Lung (tissue), 12 donors: ENCODE data around the gene YY1AP1. TPM values are rescaled to one million over a fixed set of nuclear protein-coding genes. Genes with fewer than 3 reads are reported as not detected.
"Not testable (repeated sequence)": the region's sequence is repeated elsewhere in the genome, so short reads cannot be mapped to it uniquely, and the experiment has no call there.

ENCODE experiments used
- ATAC-seq: fragments of 200-7000 bp; cut with Tn5 transposase; one replicate; pipeline ENCODE4 v1.9.1; 2020; ENCODE audit warnings: moderate number of reproducible peaks; ENCODE audit not compliant: insufficient read depth, low FRiP score
- DNase-seq, 3 donors: peaks; one replicate each; pipeline ENCODE4 v3.0.0-alpha.2; 2013 to 2017
- H3K27ac ChIP-seq, 2 donors: one replicate each; pipeline ENCODE4 v1.5.1; 2013; ENCODE audit warnings: mild to moderate bottlenecking in 2 of 2, moderate library complexity in 2 of 2, control low read depth in 1 of 2, inconsistent platforms in 1 of 2, low read depth in 1 of 2, low read length in 1 of 2
- H3K27me3 ChIP-seq, 3 donors: one replicate each; pipeline ENCODE4 v1.5.1; 2013; ENCODE audit warnings: low read length in 2 of 3; ENCODE audit not compliant: control insufficient read depth in 3 of 3, insufficient read depth in 3 of 3
- H3K36me3 ChIP-seq, 4 donors: one replicate each; pipeline ENCODE4 v1.5.1; 2013; ENCODE audit warnings: low read length in 4 of 4, mild to moderate bottlenecking in 1 of 4, moderate library complexity in 1 of 4; ENCODE audit not compliant: control insufficient read depth in 4 of 4, insufficient read depth in 4 of 4
- H3K4me1 ChIP-seq, 5 donors: one replicate each; pipeline ENCODE4 v1.5.1; 2013; ENCODE audit warnings: low read length in 5 of 5, mild to moderate bottlenecking in 2 of 5, moderate library complexity in 1 of 5; ENCODE audit not compliant: control insufficient read depth in 5 of 5, insufficient read depth in 5 of 5
- H3K4me3 ChIP-seq: one replicate; pipeline ENCODE4 v1.5.1; 2013; ENCODE audit warnings: mild to moderate bottlenecking, control low read depth, moderate library complexity
- H3K9ac ChIP-seq, 2 donors: one replicate each; pipeline ENCODE4 v1.5.1; 2013; ENCODE audit warnings: low read length in 2 of 2, control low read depth in 1 of 2; ENCODE audit not compliant: insufficient read depth in 1 of 2
- H3K9me3 ChIP-seq, 4 donors: one replicate each; pipeline ENCODE4 v1.5.1; 2013; ENCODE audit warnings: low read length in 3 of 4, mild to moderate bottlenecking in 1 of 4, moderate library complexity in 1 of 4; ENCODE audit not compliant: control insufficient read depth in 4 of 4, insufficient read depth in 3 of 4
- CTCF ChIP-seq: IDR thresholded peaks from 2 replicates; pipeline ENCODE4 v1.5.1; 2012; ENCODE audit warnings: mild to moderate bottlenecking; ENCODE audit errors: control extremely low read depth, extremely low read depth
- WGBS, 2 donors: extraction: QIAGEN DNeasy Blood & Tissue Kit; methylation state at CpG; one replicate each; pipeline ENCODE4 v1.1.7; 2013; 5-methylcytosine and 5-hydroxymethylcytosine counted together
- polyA plus RNA-seq, 2 donors: library from polyadenylated mRNA; stranded (reverse); fragments of 200-250 nt; gene quantifications; one replicate each; pipeline ENCODE4 v1.2.1, GENCODE V29; 2013
- total RNA-seq, 2 donors: library from RNA; depleted of rRNA in 1 of 2; stranded (reverse); fragments of >200 nt in 1 of 2; gene quantifications; one replicate each; pipeline ENCODE4 v1.2.1, GENCODE V29; 2014 to 2021
- donor health status: control.
- donor health status: control.
- donor health status: Bipolar disorder and iron deficiency.
- donor health status: healthy.
- donor health status: DM: yes; HTN: yes; CAD: no.

The YY1AP1 gene
- total and polyA plus RNA-seq, 4 donors = 25.7 to 177 (median 48.3) TPM

GRCh38 chr1:155636397-155637153 is 52.0 kb downstream of the YY1AP1 start:
- Histone ChIP-seq H3K27ac (no peak overlapping the region), H3K27me3 (no peaks in the 10 kb centered on the region), H3K4me1 (peaks cover 0 to 1% (median 0%) of the 10 kb centered on the region in 5 donors), H3K36me3 (no peaks in the 10 kb centered on the region), H3K9me3 (peaks cover 0 to under 1% (median 0%) of the 10 kb centered on the region in 4 donors), H3K4me3 (no peak overlapping the region), H3K9ac (no peak overlapping the region)
- DNase-seq = no peak
- 86 to 94% methylated on average over 11 of the region's 11 CpGs for WGBS, 2 donors
- TF ChIP-seq CTCF = no peak
- ATAC-seq = no peak

GRCh38 chr1:155626428-155626827 is 62.1 kb downstream of the YY1AP1 start:
- ATAC-seq, H3K4me3 ChIP-seq, H3K9ac ChIP-seq, DNase-seq, H3K36me3 ChIP-seq, H3K9me3 ChIP-seq, H3K27me3 ChIP-seq, H3K4me1 ChIP-seq, H3K27ac ChIP-seq: not testable (repeated sequence)
- WGBS, 2 donors = 82 to 85% methylated on average over 4 of the region's 7 CpGs

- 66 to 87% methylated on average over 1 of the region's 1 CpG for WGBS, 2 donors
- TF ChIP-seq CTCF = no peak
- H3K4me1 ChIP-seq = no peaks in the 10 kb centered on the region
These were observed 65.2 kb downstream of the YY1AP1 start for GRCh38 chr1:155623357-155623756.

GRCh38 chr1:155622191-155622590 is 66.4 kb downstream of the YY1AP1 start:
- no peak for DNase-seq
- H3K9ac ChIP-seq = no peak overlapping the region
- H3K36me3 ChIP-seq = no peaks in the 10 kb centered on the region
- no peaks in the 10 kb centered on the region for H3K27me3 ChIP-seq
- H3K4me3 ChIP-seq = no peak overlapping the region
- 32 to 58% methylated on average over 2 of the region's 2 CpGs for WGBS, 2 donors
- no peak for TF ChIP-seq CTCF
- ATAC-seq = no peak
- no peaks in the 10 kb centered on the region for H3K9me3 ChIP-seq
- H3K4me1 ChIP-seq = no peaks in the 10 kb centered on the region
- no peak overlapping the region for H3K27ac ChIP-seq

More at GRCh38 chr1:155623357-155623756, 65.2 kb downstream of the YY1AP1 start:
- Histone ChIP-seq H3K9me3 (no peaks in the 10 kb centered on the region), H3K9ac (no peak overlapping the region), H3K27me3 (no peaks in the 10 kb centered on the region), H3K27ac (no peak overlapping the region), H3K4me3 (no peak overlapping the region), H3K36me3 (no peaks in the 10 kb centered on the region)
- ATAC-seq (no peak), DNase-seq (no peak)

GRCh38 chr1:155613226-155613625 is 75.3 kb downstream of the YY1AP1 start:
- no CpG with 5 or more reads among the region's 2 CpGs for WGBS, 2 donors

GRCh38 chr1:155610257-155610647 is 78.3 kb downstream of the YY1AP1 start:
- not testable (repeated sequence) for H3K9ac ChIP-seq, H3K27ac ChIP-seq, DNase-seq, H3K27me3 ChIP-seq, H3K9me3 ChIP-seq, H3K4me1 ChIP-seq, H3K36me3 ChIP-seq, H3K4me3 ChIP-seq
- 0% methylated on average over 4 to 5 of the region's 33 CpGs for WGBS, 2 donors
- ATAC-seq = peak; percentile 7

More at GRCh38 chr1:155613226-155613625, 75.3 kb downstream of the YY1AP1 start:
- ATAC-seq, H3K27me3 ChIP-seq, H3K4me1 ChIP-seq, H3K9ac ChIP-seq, H3K9me3 ChIP-seq, H3K27ac ChIP-seq, H3K36me3 ChIP-seq, H3K4me3 ChIP-seq, DNase-seq: not testable (repeated sequence)
